Kidney (tissue), 14 donors: ENCODE results near the gene LAMA5. TPM values are rescaled to one million over a fixed set of nuclear protein-coding genes. Genes with fewer than 3 reads are reported as not detected.

Source experiments
- DNase-seq, 5 donors: peaks; one replicate each; pipeline ENCODE4 v3.0.0-alpha.2; 2013 to 2020
- FAIRE-seq: peaks from 2 replicates; lab custom pipeline; 2012; peaks lifted over from hg19 to GRCh38; lab: Jason Lieb, UNC
- H3K27ac ChIP-seq, 2 donors: one replicate each; pipeline ENCODE4 v1.7.0; 2013; ENCODE audit warnings: low read depth in 2 of 2, low read length in 2 of 2, inconsistent platforms in 1 of 2
- H3K27me3 ChIP-seq: one replicate; pipeline ENCODE4 v1.7.1; 2013; ENCODE audit warnings: low read length, inconsistent platforms; ENCODE audit not compliant: control insufficient read depth, insufficient read depth
- H3K36me3 ChIP-seq, 3 donors: one replicate each; pipeline versions ENCODE4 v1.7.0 to v1.7.1; 2013; ENCODE audit warnings: low read length in 3 of 3, control low read depth in 1 of 3, inconsistent platforms in 1 of 3; ENCODE audit not compliant: insufficient read depth in 3 of 3, control insufficient read depth in 2 of 3
- H3K4me1 ChIP-seq, 3 donors: one replicate each; pipeline versions ENCODE4 v1.7.0 to v1.7.1; 2013; ENCODE audit warnings: low read length in 3 of 3, inconsistent platforms in 1 of 3, low read depth in 1 of 3; ENCODE audit not compliant: control insufficient read depth in 2 of 3, insufficient read depth in 2 of 3
- H3K4me3 ChIP-seq, 3 donors: one replicate each; pipeline versions ENCODE4 v1.7.0 to v1.8.1; 2013; ENCODE audit warnings: low read length in 3 of 3, control low read depth in 1 of 3, inconsistent platforms in 1 of 3
- H3K9ac ChIP-seq, 3 donors: one replicate each; pipeline versions ENCODE4 v1.7.0 to v1.7.1; 2013; ENCODE audit warnings: low read length in 3 of 3, control low read depth in 1 of 3, inconsistent platforms in 1 of 3
- H3K9me3 ChIP-seq, 3 donors: one replicate each; pipeline versions ENCODE4 v1.7.0 to v1.7.1; 2013; ENCODE audit warnings: low read length in 3 of 3, control low read depth in 1 of 3, inconsistent platforms in 1 of 3; ENCODE audit not compliant: control insufficient read depth in 2 of 3, insufficient read depth in 1 of 3
- CTCF ChIP-seq: IDR thresholded peaks from 3 replicates; pipeline ENCODE4 v1.5.1; 2012; ENCODE audit warnings: mild to moderate bottlenecking, moderate library complexity, borderline replicate concordance; ENCODE audit not compliant: insufficient read depth; ENCODE audit errors: extremely low read depth
- intact Hi-C: fragments of 100-400 bp; cut with DNase I; formaldehyde crosslinking; loops from one replicate; pipeline ENCODE4 v1.11.1; 2022
- polyA plus RNA-seq: library from polyadenylated mRNA; stranded (reverse); fragments of 350-450 nt; fragmentation: Illumina TruSeq; extraction: RNeasy Lipid Tissue Mini Kit (QIAGEN cat#74804); gene quantifications from one replicate; pipeline ENCODE4 v1.2.3, GENCODE V29; 2014; ENCODE audit warnings: low read depth, low replicate concordance; ENCODE audit not compliant: insufficient read depth
- total RNA-seq: library from RNA; stranded (reverse); fragmentation: NEBNext Ultra II Directional; extraction: Animal tissue kit (Norgen Biotek cat#: 25700); gene quantifications from one replicate; pipeline ENCODE4 v1.2.1, GENCODE V29; 2021
- donor health status: control.
- donor health status: control.
- donor health status: control.
- donor health status: control.
- donor health status: control.
- donor health status: DM: yes; HTN: yes; CAD: no.
- donor health status: Normal renal cell carcinoma (clear cell type).

Gene LAMA5
- total and polyA plus RNA-seq, 2 donors from 2014 or later: 94.0 to 342 TPM

GRCh38 chr20:62413025-62413570 is 46.0 kb upstream of the LAMA5 start:
- Histone ChIP-seq H3K4me3 (no peak overlapping the region), H3K9me3 (no peaks in the 10 kb centered on the region), H3K27ac (no peak overlapping the region), H3K4me1 (peaks cover 0 to 9% (median 7%) of the 10 kb centered on the region in 3 donors), H3K9ac (no peak overlapping the region), H3K27me3 (no peaks in the 10 kb centered on the region), H3K36me3 (no peaks in the 10 kb centered on the region)
- FAIRE-seq: no peak
- TF ChIP-seq CTCF: no peak
- DNase-seq: no peak
- intact Hi-C loops: no loop called here

DNA sequence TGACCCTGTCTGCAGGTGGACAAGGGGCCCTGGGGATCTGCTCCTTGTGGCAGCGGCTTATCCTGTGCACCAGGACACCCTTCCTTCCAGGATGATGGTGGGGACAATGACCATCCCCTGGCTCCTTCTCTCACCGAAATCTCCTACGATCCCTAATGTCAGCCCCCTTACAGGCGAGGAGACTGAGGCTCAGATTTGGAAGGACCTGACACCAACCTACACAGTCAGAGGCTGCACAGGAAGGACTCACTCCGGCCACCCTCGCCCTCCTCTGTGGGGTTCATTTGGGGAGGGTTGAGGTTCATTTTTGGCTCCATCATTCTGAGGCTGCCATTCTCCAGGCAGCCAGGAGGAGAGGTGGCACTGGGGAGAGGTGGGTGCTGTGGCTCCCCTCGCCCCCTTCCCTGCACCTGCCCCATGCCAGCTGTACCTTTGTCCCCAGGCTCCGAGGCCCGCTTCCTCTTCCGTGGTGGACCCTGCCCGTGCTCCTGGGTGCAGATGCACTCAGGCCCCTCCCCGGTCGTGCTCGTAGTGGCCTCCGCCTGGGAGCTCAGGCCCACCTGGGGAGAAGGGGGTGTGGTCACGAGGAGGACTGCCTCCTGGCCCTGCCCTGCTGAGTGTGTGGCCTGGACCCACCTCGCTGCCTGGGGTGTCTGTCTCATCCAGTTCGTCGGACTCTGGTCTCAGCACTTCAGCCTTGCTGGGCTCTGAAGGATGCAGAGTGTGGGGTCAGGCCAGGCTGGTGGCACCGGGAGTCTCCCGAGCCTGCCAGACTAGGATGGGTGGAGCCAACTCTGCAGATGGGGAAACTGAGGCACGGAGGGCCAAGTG is 45.3 kb upstream of the LAMA5 start:
- Histone ChIP-seq H3K4me1 (peaks cover 0 to 13% (median 7%) of the 10 kb centered on the region in 3 donors), H3K9me3 (no peaks in the 10 kb centered on the region), H3K27me3 (no peaks in the 10 kb centered on the region), H3K9ac (no peak overlapping the region), H3K36me3 (no peaks in the 10 kb centered on the region), H3K4me3 (no peak overlapping the region), H3K27ac (no peak overlapping the region)
- DNase-seq (peak in 1 of 5 donors; percentile 19), FAIRE-seq (no peak)
- intact Hi-C loops: no loop called here
- TF ChIP-seq CTCF: no peak

DNA sequence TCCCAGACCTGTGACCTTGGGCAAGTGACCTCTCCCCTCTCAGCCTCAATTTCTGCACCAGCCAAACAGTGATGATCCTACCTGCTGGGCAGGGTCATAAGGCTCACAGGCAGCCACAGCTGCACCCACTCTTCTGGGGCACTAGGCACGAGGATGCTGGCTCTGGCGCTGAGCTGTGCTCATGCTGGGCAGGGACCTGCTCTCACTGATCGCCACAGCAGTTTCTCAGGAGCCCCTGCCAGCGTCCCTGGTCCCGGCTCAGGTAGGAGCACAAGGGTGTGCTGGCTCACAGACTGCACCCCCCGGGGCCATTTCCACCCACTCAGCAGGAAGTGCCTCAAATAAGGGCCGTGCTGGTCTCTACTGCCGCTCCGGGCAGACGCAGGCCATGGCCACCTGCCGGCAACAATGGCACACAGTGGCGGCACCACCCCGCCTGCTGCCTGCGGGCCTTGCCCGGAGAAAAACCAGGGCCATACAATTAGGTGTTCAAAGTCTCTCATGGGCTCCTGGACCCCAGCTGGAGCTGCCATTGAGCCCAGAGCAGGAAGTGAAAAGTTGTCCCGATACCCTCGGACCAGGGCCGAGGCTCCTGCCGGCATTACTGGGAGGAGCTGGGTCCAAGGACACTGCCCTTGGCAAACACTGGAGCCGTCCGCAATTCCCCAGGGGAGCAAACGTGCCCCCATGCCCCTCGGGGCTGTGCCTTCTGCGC is 44.5 kb upstream of the LAMA5 start:
- Histone ChIP-seq H3K36me3 (no peaks in the 10 kb centered on the region), H3K4me3 (no peak overlapping the region), H3K27ac (no peak overlapping the region), H3K9me3 (no peaks in the 10 kb centered on the region), H3K27me3 (no peaks in the 10 kb centered on the region), H3K4me1 (peaks cover 0 to 15% (median 7%) of the 10 kb centered on the region in 3 donors), H3K9ac (no peak overlapping the region)
- no peak for DNase-seq
- no peak for TF ChIP-seq CTCF
- intact Hi-C loops: no loop called here
- no peak for FAIRE-seq
